OCI-M2 (cell line): ENCODE results near the gene SMIM45.

Source experiments
- DNase-seq: peaks from one replicate; lab custom pipeline; 2025; ENCODE audit not compliant: unreplicated experiment; lab: John Stamatoyannopoulos, UW

Gene SMIM45

GRCh38 chr22:41968601-41969000 is 16.7 kb downstream of the SMIM45 start:
- no peak for DNase-seq

- DNase-seq, result no peak
Observed at GRCh38 chr22:41969110-41969646, 17.2 kb downstream of the SMIM45 start, which contains the start of gene SEPTIN3. Gene SEPTIN3, plus strand, starts transcription at chr22:41969443. Its CDS starts 2,050 bp downstream, at chr22:41971493.

- DNase-seq, result no peak
Observed at GRCh38 chr22:41970601-41971000, 18.7 kb downstream of the SMIM45 start.

GRCh38 chr22:41971431-41971830 is 19.5 kb downstream of the SMIM45 start:
- no peak for DNase-seq

GRCh38 chr22:41974691-41975290 is 22.8 kb downstream of the SMIM45 start:
- no peak for DNase-seq

GRCh38 chr22:41975299-41976069 is 23.5 kb downstream of the SMIM45 start:
- DNase-seq, result no peak

- DNase-seq, result no peak
Observed at GRCh38 chr22:41976070-41976901, 24.3 kb downstream of the SMIM45 start.

GRCh38 chr22:41976961-41977566 is 25.1 kb downstream of the SMIM45 start:
- no peak for DNase-seq

GRCh38 chr22:41978732-41979131 is 26.8 kb downstream of the SMIM45 start:
- DNase-seq, result no peak

GRCh38 chr22:41979423-41980250 is 27.7 kb downstream of the SMIM45 start:
- DNase-seq, result no peak

GRCh38 chr22:41982865-41983264 is 30.9 kb downstream of the SMIM45 start:
- DNase-seq, result no peak

- no peak for DNase-seq
Observed at GRCh38 chr22:41983513-41984405, 31.8 kb downstream of the SMIM45 start.

GRCh38 chr22:41987276-41987675 is 35.3 kb downstream of the SMIM45 start:
- DNase-seq, result no peak

- DNase-seq, result no peak
Observed at GRCh38 chr22:41989246-41989645, 37.3 kb downstream of the SMIM45 start.

GRCh38 chr22:41991111-41991510 is 39.2 kb downstream of the SMIM45 start:
- no peak for DNase-seq

GRCh38 chr22:41992496-41992895 is 40.5 kb downstream of the SMIM45 start:
- no peak for DNase-seq

- DNase-seq, result no peak
Observed at GRCh38 chr22:41995211-41995610, 43.3 kb downstream of the SMIM45 start.

- no peak for DNase-seq
Observed at GRCh38 chr22:41996826-41997225, 44.9 kb downstream of the SMIM45 start.
